VCaP (cell line): ENCODE results near the gene SUMO3.

Source experiments
- H3K27ac ChIP-seq: fragments of 450-650 bp; 2 replicates; pipeline ENCODE4 v1.5.1; 2017
- CTCF ChIP-seq: fragments of 450-650 bp; conservative IDR thresholded peaks from 2 replicates; pipeline ENCODE4 v1.5.1; 2017; ENCODE audit warnings: mild to moderate bottlenecking, moderate library complexity

SUMO3 gene

GRCh38 chr21:44758781-44759627 is 58.9 kb downstream of the SUMO3 start:
- H3K27ac ChIP-seq: no peak overlapping the region
- no peak for TF ChIP-seq CTCF

- no peak for TF ChIP-seq CTCF
- H3K27ac ChIP-seq: no peak overlapping the region
These were observed 59.7 kb downstream of the SUMO3 start for GRCh38 chr21:44758141-44758561.

- H3K27ac ChIP-seq: no peak overlapping the region
- TF ChIP-seq CTCF: no peak
These were observed 60.1 kb downstream of the SUMO3 start for GRCh38 chr21:44757731-44758130.

GRCh38 chr21:44756423-44757185 is 61.3 kb downstream of the SUMO3 start:
- H3K27ac ChIP-seq: no peak overlapping the region; the same call in 1 of the 2 replicates

More at GRCh38 chr21:44756423-44757185, 61.3 kb downstream of the SUMO3 start:
- no peak for TF ChIP-seq CTCF
